ENCODE data around the gene SSTR5.

DNA sequence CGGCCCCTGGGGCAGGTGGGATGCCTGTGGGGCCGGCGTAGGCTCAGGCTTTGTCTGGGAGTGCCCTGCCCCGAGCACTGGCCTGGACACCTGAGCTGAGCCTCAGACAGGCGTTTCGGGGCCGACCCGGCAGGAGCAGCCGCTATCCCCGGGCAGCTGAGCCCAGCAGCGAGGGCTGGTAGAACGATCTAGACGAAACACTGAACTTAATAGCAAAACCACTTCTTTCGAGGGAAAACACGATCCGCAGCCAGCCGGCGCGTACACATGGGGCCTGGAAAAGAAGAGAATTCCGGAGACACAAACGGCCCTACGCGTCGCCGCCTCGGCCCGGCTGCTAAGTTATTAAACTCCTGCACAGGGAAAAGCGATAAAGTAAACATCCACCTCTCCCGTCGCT lies 22.0 kb upstream of the SSTR5 start:
- TF ChIP-seq POLR2AphosphoS5 (IDR thresholded peaks at IDR 0.05; ENCODE audit: low read depth, low read length) (no peak), FOXP2 (optimal IDR thresholded peaks at IDR 0.05; ENCODE audit: borderline replicate concordance, extremely low read depth, extremely low read length, insufficient read depth) (no peak), TAF1 (IDR thresholded peaks at IDR 0.05; ENCODE audit: borderline replicate concordance, insufficient read depth, low read length) (no peak), SIN3A (IDR thresholded peaks at IDR 0.05; ENCODE audit: borderline replicate concordance, insufficient read depth, low read length) (no peak)
- TF ChIP-seq, protein P1, sequence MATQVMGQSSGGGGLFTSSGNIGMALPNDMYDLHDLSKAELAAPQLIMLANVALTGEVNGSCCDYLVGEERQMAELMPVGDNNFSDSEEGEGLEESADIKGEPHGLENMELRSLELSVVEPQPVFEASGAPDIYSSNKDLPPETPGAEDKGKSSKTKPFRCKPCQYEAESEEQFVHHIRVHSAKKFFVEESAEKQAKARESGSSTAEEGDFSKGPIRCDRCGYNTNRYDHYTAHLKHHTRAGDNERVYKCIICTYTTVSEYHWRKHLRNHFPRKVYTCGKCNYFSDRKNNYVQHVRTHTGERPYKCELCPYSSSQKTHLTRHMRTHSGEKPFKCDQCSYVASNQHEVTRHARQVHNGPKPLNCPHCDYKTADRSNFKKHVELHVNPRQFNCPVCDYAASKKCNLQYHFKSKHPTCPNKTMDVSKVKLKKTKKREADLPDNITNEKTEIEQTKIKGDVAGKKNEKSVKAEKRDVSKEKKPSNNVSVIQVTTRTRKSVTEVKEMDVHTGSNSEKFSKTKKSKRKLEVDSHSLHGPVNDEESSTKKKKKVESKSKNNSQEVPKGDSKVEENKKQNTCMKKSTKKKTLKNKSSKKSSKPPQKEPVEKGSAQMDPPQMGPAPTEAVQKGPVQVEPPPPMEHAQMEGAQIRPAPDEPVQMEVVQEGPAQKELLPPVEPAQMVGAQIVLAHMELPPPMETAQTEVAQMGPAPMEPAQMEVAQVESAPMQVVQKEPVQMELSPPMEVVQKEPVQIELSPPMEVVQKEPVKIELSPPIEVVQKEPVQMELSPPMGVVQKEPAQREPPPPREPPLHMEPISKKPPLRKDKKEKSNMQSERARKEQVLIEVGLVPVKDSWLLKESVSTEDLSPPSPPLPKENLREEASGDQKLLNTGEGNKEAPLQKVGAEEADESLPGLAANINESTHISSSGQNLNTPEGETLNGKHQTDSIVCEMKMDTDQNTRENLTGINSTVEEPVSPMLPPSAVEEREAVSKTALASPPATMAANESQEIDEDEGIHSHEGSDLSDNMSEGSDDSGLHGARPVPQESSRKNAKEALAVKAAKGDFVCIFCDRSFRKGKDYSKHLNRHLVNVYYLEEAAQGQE (IDR thresholded peaks at IDR 0.05; ENCODE audit: insufficient read depth in 1 of 2, low read depth in 2 of 2, low read length in 2 of 2) = no peak

Measured in PFSK-1 (cell line).